HepG2 (cell line): ENCODE data around the gene NFATC3. TPM values are rescaled to one million over a fixed set of nuclear protein-coding genes. Genes with fewer than 3 reads are reported as not detected.
A peak's percentile ranks its signal among the peaks of the same experiment; 100 is the strongest.

Experiments used
- ATF7 ChIP-seq, 2 experiments: fragments of 450-650 bp in 1 of 2; sonication (generic) in 1 of 2; formaldehyde crosslinking in 1 of 2; IDR thresholded peaks; 2 replicates each; pipeline versions ENCODE4 v1.4.0 to v1.6.1; 2016 to 2020; ENCODE audit warnings: antibody characterized with exemption in 1 of 2, mild to moderate bottlenecking in 1 of 2, missing genetic modification reagents in 1 of 2
- CCAR2 ChIP-seq: fragments of 200-400 bp; formaldehyde crosslinking; optimal IDR thresholded peaks from 2 replicates; pipeline ENCODE3; 2018; ENCODE audit warnings: low read depth, mild to moderate bottlenecking, low read length, moderate library complexity
- EHMT2 ChIP-seq: fragments of 200-600 bp; sonication (generic); IDR thresholded peaks from 2 replicates; pipeline ENCODE4 v1.7.0; 2017; ENCODE audit warnings: antibody characterized with exemption, low read depth, low read length, borderline replicate concordance
- HNF4A ChIP-seq: sonication (generic); formaldehyde crosslinking; IDR thresholded peaks from 2 replicates; pipeline ENCODE4 v1.4.0; 2020; ENCODE audit warnings: missing genetic modification reagents
- JUN ChIP-seq: sonication (generic); formaldehyde crosslinking; IDR thresholded peaks from 2 replicates; pipeline ENCODE4 v1.4.0; 2020; ENCODE audit warnings: mild to moderate bottlenecking, missing genetic modification reagents
- MXD4 ChIP-seq: IDR thresholded peaks from 2 replicates; pipeline ENCODE4 v1.6.1; 2016; ENCODE audit warnings: mild to moderate bottlenecking, missing biosample characterization, missing genetic modification reagents
- NFIC ChIP-seq: IDR thresholded peaks from 2 replicates; pipeline ENCODE4 v1.6.1; 2012; ENCODE audit warnings: mild to moderate bottlenecking, low read length, inconsistent platforms
- STAT6 ChIP-seq: sonication (generic); formaldehyde crosslinking; IDR thresholded peaks from 2 replicates; pipeline ENCODE4 v1.4.0; 2020; ENCODE audit warnings: missing genetic modification reagents, mild to moderate bottlenecking, borderline replicate concordance
- ZBTB38 ChIP-seq: sonication (generic); formaldehyde crosslinking; IDR thresholded peaks from 2 replicates; pipeline ENCODE4 v1.5.1; 2020; ENCODE audit warnings: mild to moderate bottlenecking, missing genetic modification reagents
- ZEB1 ChIP-seq: IDR thresholded peaks from 2 replicates; pipeline ENCODE4 v1.6.1; 2012; ENCODE audit warnings: mild to moderate bottlenecking, low read depth, inconsistent platforms; ENCODE audit not compliant: insufficient replicate concordance
- ZKSCAN1 ChIP-seq: fragments of 150-350 bp; IDR thresholded peaks from 2 replicates; pipeline ENCODE4 v1.6.1; 2014; ENCODE audit warnings: low read length
- ZNF383 ChIP-seq: sonication (generic); formaldehyde crosslinking; IDR thresholded peaks from 2 replicates; pipeline ENCODE4 v1.4.0; 2020; ENCODE audit warnings: missing genetic modification reagents, mild to moderate bottlenecking, borderline replicate concordance
- ZNF460 ChIP-seq: sonication (generic); formaldehyde crosslinking; IDR thresholded peaks from 2 replicates; pipeline ENCODE4 v1.5.1; 2020; ENCODE audit warnings: missing genetic modification reagents, mild to moderate bottlenecking, borderline replicate concordance
- ZNF567 ChIP-seq: sonication (generic); formaldehyde crosslinking; IDR thresholded peaks from 2 replicates; pipeline ENCODE4 v1.8.1; 2023; ENCODE audit warnings: mild to moderate bottlenecking, missing genetic modification reagents, borderline replicate concordance
- ZNF589 ChIP-seq: sonication (generic); formaldehyde crosslinking; conservative IDR thresholded peaks from 2 replicates; pipeline ENCODE4 v1.8.0; 2022; ENCODE audit warnings: mild to moderate bottlenecking, moderate library complexity, missing genetic modification reagents
- ZNF670 ChIP-seq: sonication (generic); formaldehyde crosslinking; IDR thresholded peaks from 2 replicates; pipeline ENCODE4 v1.8.0; 2022; ENCODE audit warnings: mild to moderate bottlenecking, missing genetic modification reagents, borderline replicate concordance
- polyA plus RNA-seq, 8 experiments: library from polyadenylated mRNA; depleted of rRNA in 3 of 8; stranded (reverse) in 7 of 8; unstranded in 1 of 8; fragments of >200 nt; fragmentation: Illumina TruSeq in 4 of 8; extraction: Trizol in 4 of 8; gene quantifications; 2 replicates each; pipeline versions ENCODE4 v1.2.1 to v1.2.3, GENCODE V29; 2011 to 2016; ENCODE audit warnings: low read depth in 4 of 8, missing spikeins in 1 of 8, mixed read lengths in 1 of 8; ENCODE audit not compliant: insufficient read depth in 1 of 8
- total RNA-seq, 5 experiments: library from RNA; depleted of rRNA; stranded (reverse); fragments of >200 nt; fragmentation: Illumina TruSeq; extraction: Trizol; gene quantifications; 2 replicates each; pipeline ENCODE4 v1.2.3, GENCODE V29; 2016; ENCODE audit warnings: low read depth in 1 of 5
- TF ChIP-seq, protein P1 (sequence below): sonication (generic); formaldehyde crosslinking; IDR thresholded peaks from 2 replicates; pipeline ENCODE4 v1.5.0; 2020; ENCODE audit warnings: mild to moderate bottlenecking, missing genetic modification reagents
- TF ChIP-seq, protein P2 (sequence below): IDR thresholded peaks from 2 replicates; pipeline ENCODE4 v1.4.0; 2020; ENCODE audit warnings: mild to moderate bottlenecking, missing genetic modification reagents
- TF ChIP-seq, protein P3 (sequence below): sonication (generic); formaldehyde crosslinking; IDR thresholded peaks from 2 replicates; pipeline ENCODE4 v1.5.1; 2020; ENCODE audit warnings: missing genetic modification reagents, mild to moderate bottlenecking, borderline replicate concordance

The NFATC3 gene
- total and polyA plus RNA-seq, 2 of the 13 experiments (the other 11 are each of a cell fraction or from before 2014, with no cell fraction given): 52.6 to 62.7 TPM

DNA sequence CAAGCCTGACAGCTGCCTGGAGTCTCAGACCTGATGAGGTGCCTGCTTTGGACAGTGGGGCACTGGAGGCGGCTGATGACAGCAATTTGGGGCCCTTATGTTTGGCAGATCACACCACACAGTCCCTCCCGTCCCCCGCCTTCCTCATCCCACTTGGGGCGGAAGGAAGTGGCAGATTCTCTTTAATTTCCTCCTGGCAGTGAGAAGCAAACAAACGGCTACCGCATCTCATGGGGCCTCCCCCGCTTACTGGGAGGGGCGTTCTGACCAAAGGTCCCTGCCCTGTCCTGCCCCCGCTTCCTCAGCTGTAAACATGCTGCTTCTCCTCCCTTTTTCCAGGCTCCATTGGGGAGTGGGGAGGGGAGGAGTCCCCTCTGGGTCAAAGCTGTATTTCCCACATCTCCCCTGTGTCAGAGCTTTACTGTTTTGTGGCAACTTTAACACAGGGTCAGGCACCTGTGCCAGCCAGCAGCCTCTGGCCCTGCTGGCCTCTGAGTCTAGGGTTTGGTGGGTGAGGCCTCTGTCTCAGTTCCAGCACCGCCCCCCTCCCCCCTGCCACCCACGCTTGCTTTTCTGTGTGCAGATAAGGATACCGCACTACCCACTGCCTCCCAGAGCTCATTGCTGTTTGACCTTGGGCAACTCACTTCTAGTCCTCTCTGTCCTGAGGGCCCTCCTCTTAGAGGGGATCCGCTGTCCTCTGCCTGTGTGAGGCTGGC, 5.4 kb upstream of the NFATC3 start (continued):
- TF ChIP-seq, protein P1, sequence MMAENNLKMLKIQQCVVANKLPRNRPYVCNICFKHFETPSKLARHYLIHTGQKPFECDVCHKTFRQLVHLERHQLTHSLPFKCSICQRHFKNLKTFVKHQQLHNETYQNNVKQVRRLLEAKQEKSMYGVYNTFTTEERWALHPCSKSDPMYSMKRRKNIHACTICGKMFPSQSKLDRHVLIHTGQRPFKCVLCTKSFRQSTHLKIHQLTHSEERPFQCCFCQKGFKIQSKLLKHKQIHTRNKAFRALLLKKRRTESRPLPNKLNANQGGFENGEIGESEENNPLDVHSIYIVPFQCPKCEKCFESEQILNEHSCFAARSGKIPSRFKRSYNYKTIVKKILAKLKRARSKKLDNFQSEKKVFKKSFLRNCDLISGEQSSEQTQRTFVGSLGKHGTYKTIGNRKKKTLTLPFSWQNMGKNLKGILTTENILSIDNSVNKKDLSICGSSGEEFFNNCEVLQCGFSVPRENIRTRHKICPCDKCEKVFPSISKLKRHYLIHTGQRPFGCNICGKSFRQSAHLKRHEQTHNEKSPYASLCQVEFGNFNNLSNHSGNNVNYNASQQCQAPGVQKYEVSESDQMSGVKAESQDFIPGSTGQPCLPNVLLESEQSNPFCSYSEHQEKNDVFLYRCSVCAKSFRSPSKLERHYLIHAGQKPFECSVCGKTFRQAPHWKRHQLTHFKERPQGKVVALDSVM (CRISPR knock-in tag): peak; percentile 90
- TF ChIP-seq ZNF589 (CRISPR knock-in tag): 0 out of 2 replicates have a peak, but pooled peaks have one; percentile 64
- peak; percentile 98 for TF ChIP-seq HNF4A
- no peak for TF ChIP-seq ATF7 (IDR thresholded peaks at IDR 0.05)
- peak; percentile 83; the same call in 1 of the 2 replicates for TF ChIP-seq ATF7 (CRISPR knock-in tag; IDR thresholded peaks at IDR 0.05)
- no peak; the same call in 1 of the 2 replicates for TF ChIP-seq ZNF670
- no peak for TF ChIP-seq NFIC
- TF ChIP-seq MXD4 (CRISPR knock-in tag): peak; percentile 21; the same call in 1 of the 2 replicates
- TF ChIP-seq, protein P2, sequence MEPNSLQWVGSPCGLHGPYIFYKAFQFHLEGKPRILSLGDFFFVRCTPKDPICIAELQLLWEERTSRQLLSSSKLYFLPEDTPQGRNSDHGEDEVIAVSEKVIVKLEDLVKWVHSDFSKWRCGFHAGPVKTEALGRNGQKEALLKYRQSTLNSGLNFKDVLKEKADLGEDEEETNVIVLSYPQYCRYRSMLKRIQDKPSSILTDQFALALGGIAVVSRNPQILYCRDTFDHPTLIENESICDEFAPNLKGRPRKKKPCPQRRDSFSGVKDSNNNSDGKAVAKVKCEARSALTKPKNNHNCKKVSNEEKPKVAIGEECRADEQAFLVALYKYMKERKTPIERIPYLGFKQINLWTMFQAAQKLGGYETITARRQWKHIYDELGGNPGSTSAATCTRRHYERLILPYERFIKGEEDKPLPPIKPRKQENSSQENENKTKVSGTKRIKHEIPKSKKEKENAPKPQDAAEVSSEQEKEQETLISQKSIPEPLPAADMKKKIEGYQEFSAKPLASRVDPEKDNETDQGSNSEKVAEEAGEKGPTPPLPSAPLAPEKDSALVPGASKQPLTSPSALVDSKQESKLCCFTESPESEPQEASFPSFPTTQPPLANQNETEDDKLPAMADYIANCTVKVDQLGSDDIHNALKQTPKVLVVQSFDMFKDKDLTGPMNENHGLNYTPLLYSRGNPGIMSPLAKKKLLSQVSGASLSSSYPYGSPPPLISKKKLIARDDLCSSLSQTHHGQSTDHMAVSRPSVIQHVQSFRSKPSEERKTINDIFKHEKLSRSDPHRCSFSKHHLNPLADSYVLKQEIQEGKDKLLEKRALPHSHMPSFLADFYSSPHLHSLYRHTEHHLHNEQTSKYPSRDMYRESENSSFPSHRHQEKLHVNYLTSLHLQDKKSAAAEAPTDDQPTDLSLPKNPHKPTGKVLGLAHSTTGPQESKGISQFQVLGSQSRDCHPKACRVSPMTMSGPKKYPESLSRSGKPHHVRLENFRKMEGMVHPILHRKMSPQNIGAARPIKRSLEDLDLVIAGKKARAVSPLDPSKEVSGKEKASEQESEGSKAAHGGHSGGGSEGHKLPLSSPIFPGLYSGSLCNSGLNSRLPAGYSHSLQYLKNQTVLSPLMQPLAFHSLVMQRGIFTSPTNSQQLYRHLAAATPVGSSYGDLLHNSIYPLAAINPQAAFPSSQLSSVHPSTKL (CRISPR knock-in tag): peak; percentile 95
- no peak for TF ChIP-seq ZKSCAN1
- TF ChIP-seq JUN: 0 out of 2 replicates have a peak, but pooled peaks have one; percentile 33
- peak; percentile 52; the same call in 1 of the 2 replicates for TF ChIP-seq ZBTB38 (CRISPR knock-in tag)
- no peak; the same call in 1 of the 2 replicates for TF ChIP-seq ZNF567 (CRISPR knock-in tag)
- TF ChIP-seq STAT6 (CRISPR knock-in tag): peak; percentile 81; the same call in 1 of the 2 replicates
- no peak; the same call in 1 of the 2 replicates for TF ChIP-seq ZNF460 (CRISPR knock-in tag)
- no peak for TF ChIP-seq ZNF383 (CRISPR knock-in tag)
- TF ChIP-seq, protein P3, sequence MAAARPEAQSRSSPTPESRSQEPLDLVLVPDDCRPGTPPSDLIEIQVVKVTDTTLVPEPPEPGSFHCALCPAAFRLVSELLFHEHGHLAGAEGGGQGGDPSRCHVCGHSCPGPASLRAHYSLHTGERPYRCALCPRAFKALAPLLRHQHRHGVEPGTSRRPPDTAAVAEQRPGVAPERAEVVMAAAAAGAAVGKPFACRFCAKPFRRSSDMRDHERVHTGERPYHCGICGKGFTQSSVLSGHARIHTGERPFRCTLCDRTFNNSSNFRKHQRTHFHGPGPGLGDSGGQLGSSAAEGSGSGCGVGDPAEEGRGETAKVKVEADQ (CRISPR knock-in tag): no peak
- TF ChIP-seq EHMT2: no peak
- TF ChIP-seq ZEB1: no peak
- TF ChIP-seq CCAR2: peak; percentile 79
